T-helper 1 cell (primary cell): Measurements from ENCODE around the gene ODAPH.

Experiments used
- DNase-seq, 5 donors: peaks; one replicate each; pipeline ENCODE4 v3.0.0-alpha.2; 2012 to 2020

ODAPH gene

GRCh38 chr4:75545526-75545925 is 10.3 kb upstream of the ODAPH start:
- DNase-seq = no peak

GRCh38 chr4:75547647-75548387 is 8.0 kb upstream of the ODAPH start:
- DNase-seq = no peak

- no peak for DNase-seq
Measured at GRCh38 chr4:75549019-75549418, 6.8 kb upstream of the ODAPH start.

DNA sequence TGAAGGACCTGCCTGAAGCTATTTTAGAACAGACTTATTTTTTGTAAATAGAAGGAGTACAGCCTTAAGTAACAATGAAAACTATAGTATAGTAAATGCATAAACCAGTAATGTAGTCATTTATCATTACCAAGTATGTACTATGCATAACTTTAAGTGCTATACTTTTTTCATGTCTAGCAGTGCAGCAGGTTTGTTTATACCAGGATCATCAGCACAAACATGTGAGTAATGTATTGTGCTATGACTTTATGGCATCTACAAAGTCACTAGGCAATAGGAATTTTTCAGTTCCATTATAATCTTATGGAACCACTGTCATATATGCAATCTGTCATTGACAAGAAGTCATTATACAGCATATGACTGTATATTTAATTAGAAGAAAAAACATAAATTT is 3.4 kb upstream of the ODAPH start:
- DNase-seq = no peak

DNA sequence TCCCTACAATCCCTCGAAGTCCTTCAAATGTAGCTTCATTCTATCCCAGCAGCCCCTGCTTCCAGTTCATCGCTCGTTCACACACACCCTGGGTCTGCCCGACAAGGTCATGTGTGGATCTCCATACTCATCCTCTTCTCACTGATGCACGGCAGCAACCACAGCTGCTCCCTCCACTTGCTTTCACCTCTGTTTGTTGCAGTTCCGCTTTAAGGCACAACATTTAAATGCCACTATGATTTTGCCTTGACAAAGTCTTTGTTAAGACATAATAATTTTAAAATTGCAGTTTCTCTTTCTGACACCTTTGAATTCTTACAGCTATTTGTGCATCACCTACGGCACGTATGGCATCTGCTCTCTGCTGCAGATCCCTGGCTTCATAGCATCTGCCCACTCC is 1.8 kb downstream of the ODAPH start:
- no peak for DNase-seq

- DNase-seq = no peak
Measured at GRCh38 chr4:75561789-75562188, 5.9 kb downstream of the ODAPH start.

DNA sequence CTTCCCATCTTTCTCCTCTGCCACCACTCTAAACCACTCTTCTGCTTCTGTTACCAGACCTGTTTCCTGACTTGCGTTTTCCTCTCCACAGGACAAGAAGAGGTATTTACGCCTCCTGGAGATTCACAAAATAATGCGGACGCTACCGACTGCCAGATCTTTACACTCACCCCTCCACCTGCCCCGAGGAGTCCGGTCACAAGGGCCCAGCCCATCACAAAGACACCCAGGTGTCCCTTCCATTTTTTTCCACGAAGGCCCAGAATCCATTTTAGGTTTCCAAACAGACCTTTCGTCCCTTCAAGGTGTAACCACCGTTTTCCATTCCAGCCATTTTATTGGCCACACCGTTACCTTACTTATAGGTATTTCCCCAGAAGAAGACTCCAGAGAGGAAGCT is 8.2 kb downstream of the ODAPH start:
- no peak for DNase-seq

DNA sequence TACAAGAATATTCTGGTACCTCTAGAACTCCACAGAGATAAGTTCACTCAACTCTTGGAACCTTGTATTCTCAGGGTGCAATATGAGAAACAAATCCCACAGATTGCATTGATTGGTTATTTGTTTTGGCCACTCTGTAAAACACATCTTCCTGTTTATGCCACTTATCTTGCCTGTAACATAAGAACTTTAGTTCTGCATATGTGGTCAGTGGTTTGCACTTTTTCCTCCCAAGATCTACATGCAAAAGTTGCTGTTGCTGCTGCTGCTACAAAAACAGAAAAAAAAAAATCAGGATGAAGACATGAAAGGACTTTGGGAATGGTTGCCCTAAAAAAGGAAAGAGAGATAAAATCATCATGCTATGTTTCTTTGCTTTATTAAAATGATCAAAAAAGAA is 9.6 kb downstream of the ODAPH start:
- no peak for DNase-seq

DNA sequence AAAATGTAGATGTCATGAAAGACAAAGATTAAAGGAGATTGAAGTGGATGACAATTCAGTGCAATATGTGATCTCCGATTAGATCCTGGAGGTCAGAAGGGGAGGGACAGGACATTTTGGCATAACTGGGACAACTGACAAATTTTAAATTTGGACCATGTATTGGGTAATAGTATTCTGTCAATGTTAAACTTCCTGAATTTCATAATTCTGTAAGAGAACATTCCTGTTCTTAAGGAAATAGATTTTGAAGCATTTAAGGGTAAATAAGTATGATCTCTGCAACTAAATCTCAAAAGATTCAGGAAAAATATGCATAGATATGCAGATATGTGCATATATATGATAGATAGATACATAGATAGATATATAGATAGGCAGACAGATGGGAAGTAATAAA is 11.0 kb downstream of the ODAPH start:
- DNase-seq = no peak

- DNase-seq = no peak
Measured at GRCh38 chr4:75567725-75568124, 11.9 kb downstream of the ODAPH start.

DNA sequence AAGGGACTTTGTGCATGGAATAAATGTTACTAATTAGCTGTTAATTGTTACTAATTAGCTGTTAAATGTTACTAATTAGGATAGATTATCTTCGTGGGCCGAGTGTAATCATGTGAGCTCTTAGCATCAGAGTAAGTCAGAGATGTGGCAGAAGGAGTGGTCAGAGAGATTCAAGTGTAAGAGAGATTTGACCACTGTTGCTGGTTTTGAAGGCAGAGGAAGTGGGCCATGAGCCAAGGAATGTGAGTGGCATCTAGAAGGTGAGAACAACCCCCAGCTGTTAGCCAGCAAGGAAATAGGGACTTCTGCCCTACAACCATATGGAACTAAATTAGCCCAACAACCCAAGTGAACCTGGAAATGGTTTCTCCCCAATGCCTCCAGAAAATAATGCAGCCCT is 28.2 kb downstream of the ODAPH start:
- no peak for DNase-seq

- no peak for DNase-seq
Measured at GRCh38 chr4:75593393-75593792, 37.5 kb downstream of the ODAPH start.

DNA sequence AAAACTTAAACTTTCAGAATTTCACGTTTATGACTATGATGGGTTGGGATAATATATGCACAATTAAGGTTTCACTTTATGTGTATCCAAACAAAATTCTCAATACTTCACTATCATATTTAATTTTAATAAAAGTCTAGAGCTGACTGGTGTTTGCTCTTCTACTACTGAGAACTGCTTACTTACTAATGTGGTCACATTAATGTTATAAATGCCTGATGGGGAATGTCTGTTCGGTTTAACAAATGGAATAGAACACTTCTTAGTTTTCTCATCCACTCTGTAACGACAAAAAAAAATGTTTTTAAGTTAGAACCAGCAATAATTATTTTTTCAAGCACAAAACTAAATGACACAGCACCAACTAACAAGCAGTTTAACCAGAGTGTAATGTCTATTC is 40.2 kb downstream of the ODAPH start:
- DNase-seq = no peak

DNA sequence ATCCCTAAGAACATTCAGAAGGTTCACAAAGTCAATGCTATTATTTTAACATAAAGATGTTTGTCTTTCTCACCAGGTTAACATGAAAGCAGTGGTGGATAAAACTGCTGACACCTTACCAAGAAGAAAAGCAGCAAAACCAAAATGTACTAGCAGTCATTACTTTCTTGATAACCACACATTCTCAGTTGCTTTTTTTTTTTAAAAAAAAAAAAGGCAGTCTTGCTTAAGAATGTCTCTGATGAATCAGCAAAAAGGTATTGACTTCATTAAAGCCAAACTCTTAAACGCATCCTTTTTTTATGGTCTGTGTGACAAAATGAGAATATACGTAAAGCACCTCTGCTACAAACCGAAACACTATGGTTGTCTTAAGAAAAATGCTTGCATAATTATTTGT is 42.5 kb downstream of the ODAPH start:
- DNase-seq = peak in 1 of 5 donors; percentile 55

DNA sequence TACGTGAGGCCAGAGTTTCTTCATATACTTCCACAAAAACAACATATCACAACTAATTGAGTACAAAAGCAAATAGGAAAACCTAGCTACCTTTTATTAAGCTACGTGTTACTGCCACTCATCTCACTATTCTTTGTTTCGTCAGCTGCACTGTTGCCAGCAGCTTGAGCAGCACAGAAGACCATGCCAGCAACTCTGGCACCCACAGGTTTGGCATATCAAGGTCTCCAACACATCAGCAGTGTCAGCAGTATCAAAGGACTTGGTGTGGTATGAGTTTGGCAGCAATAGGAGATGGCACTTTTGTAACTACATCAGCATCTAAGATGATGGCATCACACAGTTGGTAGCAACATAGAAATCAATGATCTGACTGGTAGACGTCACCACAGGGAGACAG is 43.8 kb downstream of the ODAPH start:
- DNase-seq = peak in 1 of 5 donors; percentile 1

GRCh38 chr4:75605928-75606327 is 50.1 kb downstream of the ODAPH start:
- DNase-seq = no peak

DNA sequence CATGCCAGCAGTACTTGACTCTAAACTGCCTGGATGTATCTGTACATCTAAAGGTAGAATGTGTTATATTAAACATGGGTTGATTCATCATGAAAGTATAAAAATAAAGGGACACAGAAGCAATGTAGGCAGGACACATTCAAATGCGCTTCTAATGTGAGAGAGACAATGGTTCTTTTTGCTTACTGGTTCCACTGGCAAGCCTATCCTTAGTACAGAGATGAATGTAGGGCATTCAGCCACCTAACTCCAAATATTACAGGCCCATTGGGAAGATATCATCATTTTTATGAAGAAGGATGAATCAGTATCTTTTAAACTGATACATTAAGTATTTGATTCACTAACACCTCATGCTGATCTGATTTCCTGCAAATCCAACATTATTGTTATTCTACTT is 56.4 kb downstream of the ODAPH start:
- no peak for DNase-seq
